GM12865 (cell line): ENCODE data around the gene SLC25A40.

ENCODE experiments used
- DNase-seq: peaks from one replicate; pipeline ENCODE4 v3.0.0; 2010; ENCODE audit warnings: low read depth
- H3K4me3 ChIP-seq: 2 replicates; pipeline ENCODE4 v1.5.1; 2011; ENCODE audit warnings: mild to moderate bottlenecking, low read depth, low read length, control low read depth
- CTCF ChIP-seq: IDR thresholded peaks from 2 replicates; pipeline ENCODE4 v1.5.1; 2011; ENCODE audit warnings: low read length, control low read depth, low read depth, inconsistent platforms; ENCODE audit not compliant: insufficient read depth; ENCODE audit errors: missing control alignments

Gene SLC25A40

GRCh38 chr7:87866089-87866488, 10.1 kb downstream of the SLC25A40 start:
- TF ChIP-seq CTCF: no peak
- no peak for DNase-seq
- H3K4me3 ChIP-seq: no peak overlapping the region

DNA sequence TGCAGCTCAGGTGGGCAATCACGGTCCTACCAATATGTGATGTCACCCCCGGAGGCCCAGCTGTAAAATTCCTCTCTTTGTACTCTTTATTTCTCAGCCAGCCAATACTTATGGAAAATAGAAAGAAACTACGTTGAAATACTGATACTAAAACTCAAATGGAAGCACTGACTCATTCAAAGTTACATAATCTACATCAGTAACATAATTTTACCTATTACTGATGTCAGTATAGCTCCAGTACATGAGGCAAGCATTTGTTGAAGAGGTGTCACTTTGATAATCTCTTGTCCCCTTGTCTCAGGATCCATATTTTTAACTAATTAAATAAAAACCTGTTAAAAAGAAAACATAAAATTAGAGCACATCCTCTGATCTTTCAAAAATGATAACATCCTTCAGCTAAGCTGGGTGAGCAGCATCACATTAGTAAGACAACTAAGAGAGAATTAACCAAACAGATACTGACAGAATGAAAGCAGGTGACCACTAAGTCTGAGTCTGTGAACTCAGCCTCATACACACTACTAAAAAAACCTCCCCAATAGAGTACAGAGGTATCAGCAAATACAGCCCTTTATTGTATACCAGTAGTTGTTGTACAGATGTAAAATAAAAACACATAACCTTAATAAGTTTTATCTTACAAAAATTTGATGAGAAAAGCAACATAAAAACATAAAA, 17.6 kb downstream of the SLC25A40 start:
- no peak for DNase-seq
- H3K4me3 ChIP-seq: no peak overlapping the region
- no peak for TF ChIP-seq CTCF

- DNase-seq: no peak
- no peak overlapping the region for H3K4me3 ChIP-seq
- TF ChIP-seq CTCF: no peak
These were observed 22.8 kb downstream of the SLC25A40 start for GRCh38 chr7:87853237-87853864.

- DNase-seq: no peak
- no peak for TF ChIP-seq CTCF
- H3K4me3 ChIP-seq: no peak overlapping the region
These were observed 23.9 kb downstream of the SLC25A40 start for GRCh38 chr7:87852306-87852705.

GRCh38 chr7:87850836-87851593, 25.1 kb downstream of the SLC25A40 start:
- no peak for DNase-seq
- TF ChIP-seq CTCF: no peak
- no peak overlapping the region for H3K4me3 ChIP-seq

- no peak overlapping the region for H3K4me3 ChIP-seq
- no peak for DNase-seq
- TF ChIP-seq CTCF: no peak
These were observed 38.6 kb downstream of the SLC25A40 start for GRCh38 chr7:87837597-87837996.
